Fibroblast of lung (primary cell): ENCODE results near the gene ASXL3. TPM values are rescaled to one million over a fixed set of nuclear protein-coding genes. Genes with fewer than 3 reads are reported as not detected.

Experiments
- DNase-seq, 2 donors: peaks; one replicate each; pipeline versions ENCODE4 v3.0.0 to v3.0.0-alpha.2; 2010; ENCODE audit warnings: low read depth in 2 of 2
- H2AFZ ChIP-seq: 2 replicates; pipeline ENCODE4 v1.5.1; 2012; ENCODE audit warnings: low read length, control low read depth, inconsistent platforms
- H3K27ac ChIP-seq: 2 replicates; pipeline ENCODE4 v1.5.1; 2011; ENCODE audit warnings: low read length, control low read depth; ENCODE audit not compliant: insufficient read depth
- H3K27me3 ChIP-seq: 2 replicates; pipeline ENCODE4 v1.5.1; 2011; ENCODE audit warnings: mild to moderate bottlenecking, low read length; ENCODE audit not compliant: control insufficient read depth, insufficient read depth
- H3K36me3 ChIP-seq: 2 replicates; pipeline ENCODE4 v1.5.1; 2011; ENCODE audit warnings: low read length; ENCODE audit not compliant: control insufficient read depth, insufficient read depth
- H3K4me1 ChIP-seq: 2 replicates; pipeline ENCODE4 v1.5.1; 2011; ENCODE audit warnings: low read length; ENCODE audit not compliant: control insufficient read depth, insufficient read depth; ENCODE audit errors: extremely low read depth
- H3K4me2 ChIP-seq: 2 replicates; pipeline ENCODE4 v1.5.1; 2011; ENCODE audit warnings: low read length, control low read depth; ENCODE audit not compliant: insufficient read depth; ENCODE audit errors: extremely low read depth
- H3K4me3 ChIP-seq, 4 experiments: fragments of 200-600 bp in 1 of 4; sonication (generic) in 1 of 4; replicated peaks in 1 of 4; 2 replicates each; pipeline ENCODE4 v1.5.1; 2011 to 2016; ENCODE audit warnings: low read length in 4 of 4, low read depth in 3 of 4, mild to moderate bottlenecking in 3 of 4, control low read depth in 2 of 4, inconsistent platforms in 1 of 4, mixed read lengths in 1 of 4; ENCODE audit not compliant: insufficient read depth in 1 of 4; ENCODE audit errors: control extremely low read depth in 1 of 4
- H3K79me2 ChIP-seq: 2 replicates; pipeline ENCODE4 v1.5.1; 2012; ENCODE audit warnings: mild to moderate bottlenecking, low read length, inconsistent platforms; ENCODE audit not compliant: control insufficient read depth, insufficient read depth
- H3K9ac ChIP-seq: 2 replicates; pipeline ENCODE4 v1.5.1; 2011; ENCODE audit warnings: mild to moderate bottlenecking, low read length, control low read depth; ENCODE audit not compliant: insufficient read depth
- H3K9me3 ChIP-seq: 2 replicates; pipeline ENCODE4 v1.5.1; 2012; ENCODE audit warnings: low read depth, low read length; ENCODE audit not compliant: control insufficient read depth, insufficient read depth
- H4K20me1 ChIP-seq: 2 replicates; pipeline ENCODE4 v1.5.1; 2011; ENCODE audit warnings: low read length; ENCODE audit not compliant: control insufficient read depth, insufficient read depth; ENCODE audit errors: extremely low read depth
- EZH2 ChIP-seq: IDR thresholded peaks from 2 replicates; pipeline ENCODE4 v1.5.1; 2012; ENCODE audit warnings: low read length, control low read depth, mild to moderate bottlenecking; ENCODE audit errors: missing control alignments
- polyA minus RNA-seq: library from RNA; depleted of rRNA, polyadenylated mRNA; stranded (reverse); fragments of >200 nt; gene quantifications from 2 replicates; pipeline ENCODE4 v1.2.3, GENCODE V29; 2011; ENCODE audit warnings: low replicate concordance
- polyA plus RNA-seq, 2 donors: library from polyadenylated mRNA; depleted of rRNA in 1 of 2; stranded (reverse) in 1 of 2; unstranded in 1 of 2; fragments of >200 nt; gene quantifications; 2 replicates each; pipeline ENCODE4 v1.2.1, GENCODE V29; 2011 to 2012; ENCODE audit warnings: missing spikeins in 1 of 2
- total RNA-seq: library from RNA; depleted of rRNA; stranded (reverse); fragments of >200 nt; gene quantifications from 2 replicates; pipeline ENCODE4 v1.2.1, GENCODE V29; 2014
- TF ChIP-seq, protein P1 (sequence below), 2 donors: IDR thresholded peaks in 1 of 2; conservative IDR thresholded peaks in 1 of 2; 1 replicate in 1 of 2; 2 replicates in 1 of 2; pipeline ENCODE4 v1.5.1; 2011 to 2012; ENCODE audit warnings: low read length in 2 of 2, control low read depth in 1 of 2, inconsistent platforms in 1 of 2, low read depth in 1 of 2, mild to moderate bottlenecking in 1 of 2

The ASXL3 gene
- total RNA-seq (0.51 and 0.66 TPM in 2 replicates), polyA plus RNA-seq (0.06 and 0.16 TPM in 2 replicates), polyA minus RNA-seq (0.07 TPM in 1 of 2 replicates, not detected in the other)
- polyA plus RNA-seq (2012) = 0.02 and 0.09 TPM in 2 replicates

DNA sequence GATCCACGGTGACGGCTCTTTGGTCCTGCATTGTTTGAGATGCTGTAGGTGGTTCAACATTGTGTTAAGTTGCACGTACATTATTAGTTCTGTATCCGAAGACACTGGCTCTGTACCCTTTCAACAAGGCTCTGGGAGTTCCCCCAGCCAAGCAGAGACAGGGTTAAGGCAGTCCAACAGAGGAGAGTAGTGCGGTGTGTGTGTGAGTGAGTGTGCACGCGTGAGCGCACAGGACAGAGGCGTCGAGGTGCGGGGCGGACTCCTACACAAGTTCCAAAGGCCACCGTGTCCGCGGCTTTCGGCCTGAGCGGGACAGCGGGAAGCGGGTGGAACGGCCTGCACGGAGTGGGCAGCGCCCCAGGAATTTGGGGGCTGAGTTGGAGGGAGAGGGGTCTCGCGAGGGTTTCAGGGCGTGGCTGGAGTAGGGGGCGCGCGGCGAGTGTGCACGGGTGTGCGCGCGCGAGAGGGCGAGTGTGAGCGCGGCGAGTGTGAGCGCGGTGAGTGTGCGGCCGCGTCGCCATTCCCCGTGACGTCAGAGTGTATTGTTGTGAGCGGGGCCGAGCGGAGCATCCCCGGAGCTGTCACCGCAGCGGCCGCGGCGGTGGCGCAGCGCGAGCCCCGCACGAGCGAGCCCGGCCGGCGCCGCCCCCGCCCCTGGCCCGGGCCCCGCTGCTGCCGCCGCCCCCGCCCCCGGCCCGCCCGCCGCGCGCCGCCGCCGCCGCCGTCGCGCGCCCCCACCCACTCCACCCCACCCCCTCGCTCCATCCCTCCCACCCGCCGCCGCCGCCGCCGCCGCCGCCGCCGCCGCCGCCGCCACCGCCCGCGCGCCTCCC lies at the start of gene ASXL3:
Gene ASXL3 (plus strand): TSS at position 535 of the 833 bp plus-strand sequence. CDS start 413 bp downstream, outside the sequence.
- H3K27ac ChIP-seq = no peak within 1 kb of the TSS
- H3K9ac ChIP-seq = peak within 1 kb of the TSS; percentile 30

DNA sequence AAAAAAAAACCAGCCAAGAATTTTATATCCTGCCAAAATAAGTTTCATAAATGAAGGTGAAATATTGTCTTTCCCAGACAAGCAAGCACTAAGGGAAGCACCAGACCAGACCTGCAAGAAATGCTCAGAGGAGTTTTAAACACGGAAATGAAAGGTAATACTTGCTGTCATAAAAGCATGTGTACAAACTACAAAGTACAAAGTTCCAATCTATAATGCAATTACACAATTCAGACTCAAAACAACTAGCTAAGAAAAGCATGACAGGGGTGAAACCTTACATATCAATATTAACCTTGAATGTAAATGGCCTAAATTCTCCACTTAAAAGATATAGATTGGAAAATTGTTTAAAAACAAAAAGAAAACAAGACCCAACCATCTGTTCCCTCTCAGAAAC lies 45.0 kb upstream of the ASXL3 start:
- H3K4me2 ChIP-seq = no peak overlapping the region
- no peaks in the 10 kb centered on the region for H3K79me2 ChIP-seq
- no peaks in the 10 kb centered on the region for H4K20me1 ChIP-seq
- H3K36me3 ChIP-seq = no peaks in the 10 kb centered on the region
- no peak for TF ChIP-seq EZH2
- TF ChIP-seq, protein P1, sequence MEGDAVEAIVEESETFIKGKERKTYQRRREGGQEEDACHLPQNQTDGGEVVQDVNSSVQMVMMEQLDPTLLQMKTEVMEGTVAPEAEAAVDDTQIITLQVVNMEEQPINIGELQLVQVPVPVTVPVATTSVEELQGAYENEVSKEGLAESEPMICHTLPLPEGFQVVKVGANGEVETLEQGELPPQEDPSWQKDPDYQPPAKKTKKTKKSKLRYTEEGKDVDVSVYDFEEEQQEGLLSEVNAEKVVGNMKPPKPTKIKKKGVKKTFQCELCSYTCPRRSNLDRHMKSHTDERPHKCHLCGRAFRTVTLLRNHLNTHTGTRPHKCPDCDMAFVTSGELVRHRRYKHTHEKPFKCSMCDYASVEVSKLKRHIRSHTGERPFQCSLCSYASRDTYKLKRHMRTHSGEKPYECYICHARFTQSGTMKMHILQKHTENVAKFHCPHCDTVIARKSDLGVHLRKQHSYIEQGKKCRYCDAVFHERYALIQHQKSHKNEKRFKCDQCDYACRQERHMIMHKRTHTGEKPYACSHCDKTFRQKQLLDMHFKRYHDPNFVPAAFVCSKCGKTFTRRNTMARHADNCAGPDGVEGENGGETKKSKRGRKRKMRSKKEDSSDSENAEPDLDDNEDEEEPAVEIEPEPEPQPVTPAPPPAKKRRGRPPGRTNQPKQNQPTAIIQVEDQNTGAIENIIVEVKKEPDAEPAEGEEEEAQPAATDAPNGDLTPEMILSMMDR (conservative IDR thresholded peaks at IDR 0.05 in 1 of 2, IDR thresholded peaks at IDR 0.05 in 1 of 2; ENCODE audit: low read depth in 1 of 2, low read length in 2 of 2) = no peak
- no peak for DNase-seq
- H3K9me3 ChIP-seq = no peaks in the 10 kb centered on the region
- H2AFZ ChIP-seq = no peak overlapping the region
- H3K4me1 ChIP-seq = no peaks in the 10 kb centered on the region
- no peak overlapping the region for H3K4me3 ChIP-seq
- H3K27me3 ChIP-seq = no peaks in the 10 kb centered on the region
- no peak overlapping the region for H3K27ac ChIP-seq
- H3K9ac ChIP-seq = no peak overlapping the region

More for the DNA sequence above, at the start of gene ASXL3:
- H3K4me3 ChIP-seq = peak within 1 kb of the TSS; percentile 48 to 91 (median 63)
- H3K79me2 ChIP-seq = no peaks in the 10 kb centered on the region
- DNase-seq = peak; percentile 32 to 51
- no peaks in the 10 kb centered on the region for H3K36me3 ChIP-seq
- peak within 1 kb of the TSS; percentile 69 for H2AFZ ChIP-seq
- H3K4me2 ChIP-seq = peak within 1 kb of the TSS; percentile 87
- peaks cover 21% of the 10 kb centered on the region for H3K27me3 ChIP-seq
- H4K20me1 ChIP-seq = no peaks in the 10 kb centered on the region
- no peaks in the 10 kb centered on the region for H3K9me3 ChIP-seq
- TF ChIP-seq EZH2 = peak; percentile 93
- TF ChIP-seq, protein P1 (conservative IDR thresholded peaks at IDR 0.05 in 1 of 2, IDR thresholded peaks at IDR 0.05 in 1 of 2; ENCODE audit: low read depth in 1 of 2, low read length in 2 of 2) = no peak
- peaks cover 2% of the 10 kb centered on the region for H3K4me1 ChIP-seq

DNA sequence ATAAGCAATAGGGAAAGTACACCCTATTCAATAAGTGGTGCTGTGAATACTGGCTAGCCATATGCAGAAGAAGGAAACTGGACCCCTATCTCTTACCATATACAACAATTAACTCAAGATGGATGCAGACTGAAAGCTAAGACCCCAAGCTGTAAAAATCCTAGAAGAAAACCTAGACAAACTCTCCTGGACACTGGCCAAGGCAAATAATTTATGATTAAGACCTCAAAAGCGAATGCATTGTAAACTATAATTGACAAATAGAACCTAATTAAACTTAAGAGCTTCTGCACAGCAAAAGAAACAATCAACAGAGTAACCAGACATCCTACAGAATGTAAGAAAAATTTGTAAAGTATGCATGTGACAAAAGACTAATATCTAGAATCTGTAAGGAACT lies 41.1 kb upstream of the ASXL3 start:
- Histone ChIP-seq H3K79me2 (no peaks in the 10 kb centered on the region), H3K9me3 (no peaks in the 10 kb centered on the region), H3K4me1 (no peaks in the 10 kb centered on the region), H2AFZ (no peak overlapping the region), H3K27me3 (no peaks in the 10 kb centered on the region), H3K4me3 (no peak overlapping the region), H3K36me3 (no peaks in the 10 kb centered on the region), H3K27ac (no peak overlapping the region), H3K9ac (no peak overlapping the region), H4K20me1 (no peaks in the 10 kb centered on the region), H3K4me2 (no peak overlapping the region)
- DNase-seq = no peak
- TF ChIP-seq EZH2 = no peak
- TF ChIP-seq, protein P1 (conservative IDR thresholded peaks at IDR 0.05 in 1 of 2, IDR thresholded peaks at IDR 0.05 in 1 of 2; ENCODE audit: low read depth in 1 of 2, low read length in 2 of 2) = no peak
